ENCODE measurements around the gene NR6A1.
A peak's percentile ranks its signal among the peaks of the same experiment; 100 is the strongest.

Gene NR6A1

DNA sequence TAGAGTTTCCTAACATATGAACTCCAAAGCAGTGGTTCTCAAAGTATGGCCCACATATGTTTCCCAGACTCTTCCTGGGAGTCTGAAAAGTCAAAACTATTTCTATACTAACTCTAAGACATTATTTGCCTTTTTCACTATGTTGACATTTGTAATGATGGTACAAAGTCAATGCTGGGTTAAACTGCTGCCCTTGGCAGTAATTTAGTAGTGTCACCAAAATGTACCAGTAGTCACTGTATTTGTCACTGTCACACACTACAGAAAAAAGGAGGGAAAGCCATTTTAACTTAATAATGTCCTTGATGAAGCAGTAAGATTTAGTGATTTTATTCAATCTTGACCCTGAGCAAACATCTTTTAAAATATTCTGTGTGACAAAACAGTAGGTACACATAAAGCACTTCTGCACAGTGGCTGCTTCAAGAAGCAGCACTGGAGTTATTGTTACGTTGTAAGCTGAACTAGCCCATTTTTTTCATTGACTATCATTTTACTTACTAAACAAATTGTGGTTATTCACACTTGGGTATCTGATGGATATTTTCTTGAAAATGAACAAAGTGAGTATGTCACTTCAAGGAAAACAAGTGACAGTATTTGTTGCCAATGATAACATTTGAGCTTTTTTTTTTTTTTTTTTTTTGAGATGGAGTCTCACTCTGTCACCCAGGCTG, 90.3 kb downstream of the NR6A1 start:
- no peak for DNase-seq

GRCh38 chr9:124680049-124680448, 91.1 kb downstream of the NR6A1 start:
- DNase-seq = no peak

DNA sequence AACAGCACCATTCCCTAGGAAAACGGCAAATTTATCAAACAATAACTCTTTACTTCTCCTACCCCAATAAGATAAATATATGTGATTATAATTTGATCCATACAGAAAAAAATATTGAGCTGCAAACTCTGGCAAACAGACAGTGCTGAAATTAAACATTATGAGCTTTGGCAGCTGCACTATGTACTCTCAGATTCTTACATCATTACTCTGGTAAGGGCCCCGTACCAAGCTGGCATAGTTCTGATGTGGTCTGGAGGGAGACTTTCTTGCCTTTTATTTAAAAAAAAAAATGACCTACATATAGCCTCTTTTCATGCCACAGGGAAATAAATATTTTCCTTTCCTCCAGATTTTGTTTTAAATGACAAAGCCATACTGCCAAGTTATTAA, 95.0 kb downstream of the NR6A1 start:
- DNase-seq = no peak

- DNase-seq = no peak
Measured at GRCh38 chr9:124675261-124676158, 95.6 kb downstream of the NR6A1 start.

- no peak for DNase-seq
Measured at GRCh38 chr9:124674651-124675050, 96.5 kb downstream of the NR6A1 start.

GRCh38 chr9:124673063-124673462, 98.0 kb downstream of the NR6A1 start:
- DNase-seq = no peak

DNA sequence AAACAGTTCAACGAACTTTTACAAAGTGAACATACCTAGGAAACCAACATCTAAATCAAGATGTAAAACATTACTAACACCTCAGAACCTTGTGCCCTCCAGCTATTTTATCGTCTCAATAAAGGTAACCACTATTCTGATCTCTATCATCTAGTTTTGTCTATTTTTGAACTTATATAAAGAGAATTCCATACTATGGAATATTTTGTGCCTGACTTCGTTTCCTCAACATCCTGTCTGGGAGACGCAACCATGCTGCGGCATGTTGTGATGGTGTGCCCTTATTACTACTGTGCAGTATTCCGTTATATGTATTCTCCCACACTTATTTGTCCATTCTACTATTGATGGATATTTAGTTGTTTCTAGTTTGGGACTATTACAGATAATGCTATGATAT, 99.2 kb downstream of the NR6A1 start:
- DNase-seq = no peak

- no peak for DNase-seq
Measured at GRCh38 chr9:124666642-124667041, 104.5 kb downstream of the NR6A1 start.

GRCh38 chr9:124665391-124666058, 105.6 kb downstream of the NR6A1 start:
- no peak for DNase-seq

DNA sequence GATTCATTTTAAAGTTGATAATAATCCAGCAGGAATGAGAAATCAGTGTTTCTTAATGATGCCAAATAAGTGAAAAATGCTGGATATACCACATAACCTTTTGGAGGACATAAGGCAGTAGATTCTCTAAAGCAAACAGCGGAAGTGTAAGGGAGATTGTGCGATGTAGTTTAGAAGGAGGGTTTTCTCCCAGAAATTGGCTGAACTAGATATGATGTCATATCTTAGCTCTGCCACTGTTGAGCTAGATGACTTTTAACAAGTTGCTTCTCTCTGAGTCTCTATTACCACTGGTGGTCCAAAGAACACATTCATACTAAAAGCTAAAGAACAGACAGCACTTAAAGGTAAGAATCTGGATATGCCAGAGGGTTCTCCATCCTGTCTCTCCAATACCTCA, 107.0 kb downstream of the NR6A1 start:
- DNase-seq = no peak

- DNase-seq = no peak
Measured at GRCh38 chr9:124663046-124663961, 107.8 kb downstream of the NR6A1 start.

DNA sequence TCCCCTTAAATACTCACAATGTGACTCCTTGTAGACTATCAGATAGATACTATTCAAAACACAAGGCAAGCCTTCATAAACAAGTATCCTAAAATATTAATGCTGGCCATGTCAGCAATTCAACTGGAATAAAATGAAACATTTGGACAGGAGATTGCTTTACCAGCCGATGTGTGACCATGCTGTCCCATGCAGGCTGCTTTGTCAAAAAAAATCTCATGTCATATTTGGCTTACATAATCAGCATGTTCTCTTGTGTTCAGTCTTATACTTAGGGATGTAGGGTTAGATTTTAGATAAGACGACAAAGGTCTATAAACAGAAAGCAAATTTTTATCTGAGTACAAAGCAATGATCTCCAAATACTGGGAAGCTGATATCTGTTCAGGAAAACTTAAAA, 108.5 kb downstream of the NR6A1 start:
- DNase-seq = no peak

DNA sequence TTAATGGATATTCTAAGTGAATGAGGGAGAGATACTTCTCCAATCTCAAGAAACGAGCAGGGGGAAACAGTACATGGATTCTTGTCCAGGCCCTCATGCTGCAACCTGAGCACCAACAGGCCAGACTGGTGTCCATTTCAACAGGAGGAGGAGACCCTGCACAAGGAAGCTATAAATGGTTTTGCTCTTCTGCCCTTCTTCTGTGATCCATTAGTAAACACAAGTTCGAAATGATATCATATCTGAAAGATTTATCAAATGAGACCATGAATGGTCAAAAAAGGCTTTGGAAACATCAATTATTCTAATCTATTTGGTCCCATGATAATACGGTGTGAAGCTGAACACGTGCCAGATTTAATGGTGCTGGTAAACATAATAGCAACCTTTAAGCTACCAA, 109.8 kb downstream of the NR6A1 start:
- DNase-seq = no peak

GRCh38 chr9:124660341-124660801, 110.7 kb downstream of the NR6A1 start:
- no peak for DNase-seq

DNA sequence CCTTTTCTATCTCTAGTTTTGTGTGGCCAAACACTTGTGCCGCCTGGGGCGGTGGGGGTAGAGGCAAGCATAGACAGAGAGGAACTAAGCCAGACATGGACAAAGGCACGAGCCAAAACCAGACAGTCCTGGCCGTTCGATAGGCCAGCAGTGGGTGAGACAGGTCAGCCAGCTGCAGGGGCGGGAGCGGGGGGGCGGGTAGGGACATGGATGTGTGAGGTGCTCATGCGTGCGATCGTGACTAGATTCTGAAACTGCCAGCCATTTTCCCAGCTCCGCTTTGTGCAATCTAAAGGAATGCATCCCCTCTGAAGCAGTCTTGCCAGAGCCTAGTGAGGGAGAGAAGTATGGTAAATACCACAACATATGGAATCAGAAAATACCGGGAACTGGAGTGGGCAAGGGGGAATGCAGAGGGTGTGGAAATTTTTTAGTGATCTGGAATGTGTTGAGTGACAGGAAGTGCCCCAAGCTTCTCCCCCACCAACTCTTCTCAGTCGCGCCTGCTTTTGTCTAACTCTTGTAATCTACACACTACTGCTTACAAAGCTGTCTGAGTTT, 111.9 kb downstream of the NR6A1 start:
- DNase-seq = peak; percentile 35

- peak; percentile 23 for DNase-seq
Measured at GRCh38 chr9:124658165-124659017, 112.7 kb downstream of the NR6A1 start.

GRCh38 chr9:124657516-124657915, 113.6 kb downstream of the NR6A1 start:
- no peak for DNase-seq

DNA sequence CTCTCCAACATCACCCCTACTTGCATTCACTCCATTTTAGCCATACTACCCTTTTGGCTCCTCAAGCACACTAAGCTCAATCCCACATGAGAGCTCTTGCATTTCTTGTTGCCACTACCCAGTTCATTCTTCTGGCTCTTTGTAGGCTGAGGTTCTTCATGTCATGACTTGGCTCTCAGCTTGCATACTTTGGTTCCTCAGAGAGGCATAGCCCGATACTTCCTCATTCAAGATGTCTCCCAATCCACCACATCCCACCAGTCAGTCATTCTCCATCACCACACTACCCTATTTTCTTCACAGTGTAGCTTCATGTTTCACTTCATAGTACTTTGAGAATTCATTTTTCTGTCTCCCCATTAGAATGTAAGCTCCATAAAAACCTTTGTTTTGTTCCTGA, 116.7 kb downstream of the NR6A1 start:
- DNase-seq = no peak

- no peak for DNase-seq
Measured at GRCh38 chr9:124652615-124653393, 118.3 kb downstream of the NR6A1 start.

DNA sequence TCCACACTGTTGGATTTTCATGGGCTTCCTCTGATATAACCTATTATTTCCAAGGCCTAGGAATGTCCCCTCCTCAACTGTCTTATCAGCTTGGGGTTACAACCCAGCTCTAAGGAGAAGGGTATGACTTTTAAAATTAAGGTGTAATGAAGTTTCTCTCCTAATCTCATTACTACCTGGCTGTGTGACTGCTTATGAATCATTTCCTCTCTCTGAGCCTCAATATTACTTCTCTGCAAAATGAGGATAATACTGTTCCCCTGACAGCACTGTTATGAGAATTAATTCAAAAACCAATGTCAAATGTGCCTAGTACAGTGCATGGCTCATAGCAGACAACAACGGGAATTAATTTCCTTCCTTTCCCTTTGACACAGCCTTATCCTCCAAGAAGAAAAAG, 118.9 kb downstream of the NR6A1 start:
- DNase-seq = no peak
